Mesothelial cell of epicardium (in vitro differentiated cells): ENCODE results near the gene OBSL1. TPM values are rescaled to one million over a fixed set of nuclear protein-coding genes. Genes with fewer than 3 reads are reported as not detected.

ENCODE experiments used
- DNase-seq, 2 experiments: peaks; one replicate each; pipeline ENCODE4 v3.0.0; 2021; ENCODE audit warnings: low spot score in 2 of 2; ENCODE audit not compliant: unreplicated experiment in 2 of 2
- H3K27ac Mint-ChIP-seq: 2 replicates; pipeline ENCODE4 v1.8.0; 2021; ENCODE audit warnings: mixed read lengths
- H3K27me3 Mint-ChIP-seq: 2 replicates; pipeline ENCODE4 v1.8.0; 2021; ENCODE audit warnings: low read depth, mixed read lengths
- H3K36me3 Mint-ChIP-seq: 2 replicates; pipeline ENCODE4 v1.8.0; 2021; ENCODE audit warnings: mixed read lengths
- H3K4me1 Mint-ChIP-seq: 2 replicates; pipeline ENCODE4 v1.8.0; 2021; ENCODE audit warnings: mixed read lengths
- H3K4me3 Mint-ChIP-seq: 2 replicates; pipeline ENCODE4 v1.8.0; 2021; ENCODE audit warnings: mild to moderate bottlenecking, moderate library complexity, mixed read lengths
- H3K9me3 Mint-ChIP-seq: 2 replicates; pipeline ENCODE4 v1.8.0; 2021; ENCODE audit warnings: mixed read lengths
- total RNA-seq: library from RNA; stranded (reverse); gene quantifications from 3 replicates; pipeline ENCODE4 v1.2.1, GENCODE V29; 2021
- TF ChIP-seq, protein P1 (sequence below): fragments of 200-600 bp; sonication (generic); IDR thresholded peaks from one replicate; pipeline ENCODE4 v1.5.0; 2021; ENCODE audit warnings: antibody characterized with exemption; ENCODE audit not compliant: unreplicated experiment

OBSL1 gene
- total RNA-seq, 1 donor from 2014 or later, result 319 TPM

GRCh38 chr2:219527472-219527871 lies 43.9 kb downstream of the OBSL1 start:
- no peaks in the 10 kb centered on the region for H3K36me3 Mint-ChIP-seq
- H3K27ac Mint-ChIP-seq, result no peak overlapping the region
- H3K9me3 Mint-ChIP-seq, result no peaks in the 10 kb centered on the region
- TF ChIP-seq, protein P1, sequence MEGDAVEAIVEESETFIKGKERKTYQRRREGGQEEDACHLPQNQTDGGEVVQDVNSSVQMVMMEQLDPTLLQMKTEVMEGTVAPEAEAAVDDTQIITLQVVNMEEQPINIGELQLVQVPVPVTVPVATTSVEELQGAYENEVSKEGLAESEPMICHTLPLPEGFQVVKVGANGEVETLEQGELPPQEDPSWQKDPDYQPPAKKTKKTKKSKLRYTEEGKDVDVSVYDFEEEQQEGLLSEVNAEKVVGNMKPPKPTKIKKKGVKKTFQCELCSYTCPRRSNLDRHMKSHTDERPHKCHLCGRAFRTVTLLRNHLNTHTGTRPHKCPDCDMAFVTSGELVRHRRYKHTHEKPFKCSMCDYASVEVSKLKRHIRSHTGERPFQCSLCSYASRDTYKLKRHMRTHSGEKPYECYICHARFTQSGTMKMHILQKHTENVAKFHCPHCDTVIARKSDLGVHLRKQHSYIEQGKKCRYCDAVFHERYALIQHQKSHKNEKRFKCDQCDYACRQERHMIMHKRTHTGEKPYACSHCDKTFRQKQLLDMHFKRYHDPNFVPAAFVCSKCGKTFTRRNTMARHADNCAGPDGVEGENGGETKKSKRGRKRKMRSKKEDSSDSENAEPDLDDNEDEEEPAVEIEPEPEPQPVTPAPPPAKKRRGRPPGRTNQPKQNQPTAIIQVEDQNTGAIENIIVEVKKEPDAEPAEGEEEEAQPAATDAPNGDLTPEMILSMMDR, result no peak
- peaks cover 23% of the 10 kb centered on the region for H3K4me1 Mint-ChIP-seq
- no peak for DNase-seq
- no peak overlapping the region for H3K4me3 Mint-ChIP-seq
- peaks cover 80% of the 10 kb centered on the region for H3K27me3 Mint-ChIP-seq

GRCh38 chr2:219527076-219527394 lies 44.3 kb downstream of the OBSL1 start:
- H3K27ac Mint-ChIP-seq, result no peak overlapping the region
- no peaks in the 10 kb centered on the region for H3K36me3 Mint-ChIP-seq
- peaks cover 79% of the 10 kb centered on the region for H3K27me3 Mint-ChIP-seq
- TF ChIP-seq, protein P1, result no peak
- peaks cover 24% of the 10 kb centered on the region for H3K4me1 Mint-ChIP-seq
- no peak overlapping the region for H3K4me3 Mint-ChIP-seq
- no peak for DNase-seq
- H3K9me3 Mint-ChIP-seq, result no peaks in the 10 kb centered on the region

- H3K4me3 Mint-ChIP-seq, result no peak overlapping the region
- peaks cover 76% of the 10 kb centered on the region for H3K27me3 Mint-ChIP-seq
- H3K9me3 Mint-ChIP-seq, result no peaks in the 10 kb centered on the region
- TF ChIP-seq, protein P1, result no peak
- peaks cover 29% of the 10 kb centered on the region for H3K4me1 Mint-ChIP-seq
- no peaks in the 10 kb centered on the region for H3K36me3 Mint-ChIP-seq
- no peak overlapping the region for H3K27ac Mint-ChIP-seq
- no peak for DNase-seq
Measured at GRCh38 chr2:219526320-219527075, 44.8 kb downstream of the OBSL1 start.

DNA sequence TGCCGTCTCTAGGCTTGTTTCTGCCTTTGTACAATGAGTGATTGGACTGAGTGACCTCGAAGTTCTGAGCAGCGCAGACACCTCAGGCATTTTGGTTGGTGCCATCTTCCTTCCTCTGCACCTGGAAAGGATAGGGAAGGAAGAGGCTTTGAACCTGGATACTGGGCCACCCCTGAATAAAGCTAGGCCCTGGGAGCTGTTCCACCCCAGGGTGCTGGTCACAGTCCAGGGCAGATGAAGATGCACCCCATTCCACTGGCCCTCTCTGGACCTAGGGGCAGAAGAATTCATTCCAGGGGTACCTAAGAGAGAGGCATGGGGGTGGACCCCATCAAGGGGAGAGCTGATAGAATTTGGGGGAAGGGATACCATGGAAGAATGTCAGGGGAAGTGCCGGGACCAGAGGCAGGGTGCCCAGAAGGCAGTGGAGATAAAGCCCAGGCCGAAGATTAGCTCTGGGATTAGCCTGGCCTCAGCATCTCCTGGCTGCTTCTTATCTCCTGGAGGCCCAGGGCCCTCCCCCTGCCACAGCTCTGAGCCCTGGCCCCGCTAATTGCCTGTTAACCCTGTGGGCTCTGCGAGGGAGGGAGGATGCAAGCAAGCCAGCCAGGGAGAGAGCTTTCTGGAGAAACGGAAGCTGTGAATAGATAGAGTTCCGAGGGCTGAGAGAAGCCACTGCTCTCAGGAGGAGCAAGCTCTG lies 45.7 kb downstream of the OBSL1 start:
- no peaks in the 10 kb centered on the region for H3K9me3 Mint-ChIP-seq
- TF ChIP-seq, protein P1, result no peak
- no peak for DNase-seq
- H3K36me3 Mint-ChIP-seq, result no peaks in the 10 kb centered on the region
- H3K4me3 Mint-ChIP-seq, result no peak overlapping the region
- no peak overlapping the region for H3K27ac Mint-ChIP-seq
- peaks cover 70% of the 10 kb centered on the region for H3K27me3 Mint-ChIP-seq
- H3K4me1 Mint-ChIP-seq, result peaks cover 38% of the 10 kb centered on the region

GRCh38 chr2:219524817-219525216 lies 46.5 kb downstream of the OBSL1 start:
- DNase-seq, result no peak
- H3K27me3 Mint-ChIP-seq, result peaks cover 68% of the 10 kb centered on the region
- peaks cover 45% of the 10 kb centered on the region for H3K4me1 Mint-ChIP-seq
- no peaks in the 10 kb centered on the region for H3K36me3 Mint-ChIP-seq
- TF ChIP-seq, protein P1, result no peak
- H3K27ac Mint-ChIP-seq, result no peak overlapping the region
- no peaks in the 10 kb centered on the region for H3K9me3 Mint-ChIP-seq
- no peak overlapping the region for H3K4me3 Mint-ChIP-seq
